Activated CD8-positive, alpha-beta memory T cell treated with anti-CD3 and anti-CD28 coated beads, Interleukin-2, amount 50 U/mL, for 4 hours (primary cell): ENCODE results near the gene IDE.
A peak's percentile ranks its signal among the peaks of the same experiment; 100 is the strongest.
"Not testable (repeated sequence)": the region's sequence is repeated elsewhere in the genome, so short reads cannot be mapped to it uniquely, and the experiment has no call there.

Experiments
- DNase-seq: peaks from one replicate; pipeline ENCODE4 v3.0.0-alpha.2; 2020

IDE gene

DNA sequence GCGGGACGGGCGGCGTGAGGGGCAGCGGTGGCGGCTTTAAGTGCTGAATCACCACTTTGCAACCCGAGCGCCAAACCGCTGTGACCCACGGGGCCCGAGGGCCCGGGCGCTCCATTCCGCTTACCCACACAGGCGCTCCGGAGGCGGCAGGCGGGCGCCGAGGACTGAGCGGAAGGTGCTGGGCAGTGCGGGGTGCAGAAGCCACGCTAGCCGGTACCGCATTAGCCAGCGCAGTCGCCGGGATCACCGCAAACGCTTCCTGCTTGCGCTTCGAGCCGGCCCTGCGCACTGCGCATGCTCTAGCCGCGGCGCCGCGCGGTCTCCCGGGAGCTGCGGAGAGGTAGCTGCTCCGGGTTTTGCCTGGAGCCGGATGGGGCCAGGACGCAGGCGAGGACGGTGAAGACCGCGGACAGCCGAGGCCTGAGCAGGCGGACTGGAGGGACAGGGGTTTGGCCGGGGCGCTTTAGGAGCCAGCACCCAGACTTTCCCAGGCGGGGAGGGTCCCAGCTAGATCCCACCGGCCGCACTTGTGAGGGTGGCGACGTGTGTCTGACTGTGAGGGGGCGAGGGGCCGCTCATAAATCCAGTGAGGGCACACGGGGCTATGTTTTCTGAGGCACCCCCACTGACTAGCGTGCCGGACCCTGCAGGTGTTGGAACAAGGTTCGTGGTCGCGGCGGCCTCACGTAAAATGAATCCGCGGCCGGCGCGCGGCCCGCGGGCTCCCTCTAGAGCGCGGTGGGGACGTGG is at the start of gene IDE:
Gene IDE (minus strand): TSS at position 296 of the 750 bp plus-strand sequence. CDS start 74 bp downstream, at position 222.
- peak; percentile 76 for DNase-seq

DNA sequence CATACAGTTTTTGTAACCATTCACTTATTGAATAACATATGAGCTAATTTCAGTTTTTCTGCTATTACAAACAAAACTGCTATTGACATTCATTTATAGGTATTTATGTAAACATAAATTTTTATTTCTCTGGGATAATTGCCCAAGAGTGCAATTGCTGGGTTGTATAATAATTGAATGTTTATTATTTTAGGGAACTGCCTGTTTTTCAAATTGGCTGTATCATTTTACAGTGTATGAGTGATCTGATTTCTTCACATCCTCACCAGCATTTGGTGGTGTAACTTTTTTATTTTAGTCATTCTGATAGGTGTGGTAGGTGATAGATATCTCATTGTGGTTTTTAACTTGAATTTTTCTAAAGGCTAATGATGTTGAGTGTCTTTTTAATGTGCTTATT is 45.5 kb upstream of the IDE start:
- no peak for DNase-seq

DNA sequence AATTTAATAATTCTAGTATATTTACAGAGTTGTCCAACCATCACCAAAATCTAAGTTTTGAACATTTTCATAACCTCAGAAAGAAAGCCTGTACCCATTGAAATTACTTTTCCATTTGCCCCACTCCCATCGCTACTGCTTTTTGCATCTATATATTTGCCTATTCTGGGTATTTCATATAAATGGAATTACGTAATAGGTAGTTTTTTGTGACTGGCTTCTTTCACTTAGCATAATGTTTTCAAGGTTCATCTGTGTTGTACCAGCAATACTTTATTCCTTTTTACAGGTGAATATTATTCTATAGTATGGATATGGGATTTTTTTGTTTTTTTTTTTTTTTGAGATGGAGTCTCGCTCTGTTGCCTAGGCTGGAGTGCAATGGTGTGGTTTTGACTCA is 41.6 kb upstream of the IDE start:
- no peak for DNase-seq

DNA sequence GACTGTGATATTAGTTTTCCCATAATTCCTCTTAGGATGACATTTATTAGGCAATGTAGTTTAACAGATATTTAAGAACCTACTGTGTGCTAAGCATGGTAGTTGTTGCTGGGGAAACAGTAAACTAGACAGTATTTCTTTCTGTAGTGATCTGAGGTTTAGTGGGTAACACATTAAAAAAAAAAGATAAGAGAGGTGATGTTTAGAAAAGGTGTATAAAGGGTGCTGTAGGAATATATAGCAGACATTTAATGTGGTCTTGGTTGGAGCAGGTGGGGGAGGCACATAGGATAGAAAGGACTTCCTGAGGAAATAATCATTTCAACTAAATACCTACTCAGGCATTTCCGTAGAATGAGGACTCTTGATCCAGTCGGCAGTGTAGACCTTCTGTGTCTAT is 30.9 kb upstream of the IDE start:
- no peak for DNase-seq

DNA sequence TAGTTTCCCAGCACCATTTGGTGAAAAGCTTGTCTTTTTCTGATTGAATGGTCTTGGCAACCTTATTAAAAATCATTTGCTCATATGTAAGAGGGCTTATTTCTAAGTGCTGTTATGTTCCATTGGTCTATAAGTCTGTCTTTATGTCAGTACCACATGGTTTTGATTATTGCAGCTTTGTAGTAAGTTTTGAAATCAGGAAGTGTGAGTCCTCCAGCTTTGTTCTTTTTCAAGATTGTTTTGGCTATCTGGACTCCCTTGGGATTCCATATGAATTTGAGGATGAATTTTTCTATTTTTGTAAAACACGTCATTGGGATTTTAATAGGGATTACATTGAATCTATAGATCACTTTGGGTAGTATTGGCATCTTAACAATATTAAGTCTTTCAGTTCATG is 24.4 kb upstream of the IDE start:
- no peak for DNase-seq

DNA sequence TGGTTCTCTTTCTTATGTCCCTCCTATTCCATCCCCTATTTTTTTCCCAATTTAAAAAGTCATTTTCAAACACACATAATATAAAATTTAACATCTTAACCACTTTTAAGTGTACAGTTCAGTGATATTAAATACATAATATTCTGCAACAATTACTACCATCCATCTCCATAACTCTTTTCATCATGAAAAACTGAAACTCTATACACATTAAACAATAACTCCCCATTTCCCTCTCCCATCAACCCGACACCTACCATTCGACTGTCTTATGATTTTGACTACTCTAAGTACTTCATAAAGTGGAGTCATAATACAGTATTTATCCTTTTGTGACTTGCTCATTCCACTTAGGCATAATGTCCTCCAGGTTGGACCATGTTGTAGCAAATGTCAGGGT is 21.6 kb upstream of the IDE start:
- no peak for DNase-seq

DNA sequence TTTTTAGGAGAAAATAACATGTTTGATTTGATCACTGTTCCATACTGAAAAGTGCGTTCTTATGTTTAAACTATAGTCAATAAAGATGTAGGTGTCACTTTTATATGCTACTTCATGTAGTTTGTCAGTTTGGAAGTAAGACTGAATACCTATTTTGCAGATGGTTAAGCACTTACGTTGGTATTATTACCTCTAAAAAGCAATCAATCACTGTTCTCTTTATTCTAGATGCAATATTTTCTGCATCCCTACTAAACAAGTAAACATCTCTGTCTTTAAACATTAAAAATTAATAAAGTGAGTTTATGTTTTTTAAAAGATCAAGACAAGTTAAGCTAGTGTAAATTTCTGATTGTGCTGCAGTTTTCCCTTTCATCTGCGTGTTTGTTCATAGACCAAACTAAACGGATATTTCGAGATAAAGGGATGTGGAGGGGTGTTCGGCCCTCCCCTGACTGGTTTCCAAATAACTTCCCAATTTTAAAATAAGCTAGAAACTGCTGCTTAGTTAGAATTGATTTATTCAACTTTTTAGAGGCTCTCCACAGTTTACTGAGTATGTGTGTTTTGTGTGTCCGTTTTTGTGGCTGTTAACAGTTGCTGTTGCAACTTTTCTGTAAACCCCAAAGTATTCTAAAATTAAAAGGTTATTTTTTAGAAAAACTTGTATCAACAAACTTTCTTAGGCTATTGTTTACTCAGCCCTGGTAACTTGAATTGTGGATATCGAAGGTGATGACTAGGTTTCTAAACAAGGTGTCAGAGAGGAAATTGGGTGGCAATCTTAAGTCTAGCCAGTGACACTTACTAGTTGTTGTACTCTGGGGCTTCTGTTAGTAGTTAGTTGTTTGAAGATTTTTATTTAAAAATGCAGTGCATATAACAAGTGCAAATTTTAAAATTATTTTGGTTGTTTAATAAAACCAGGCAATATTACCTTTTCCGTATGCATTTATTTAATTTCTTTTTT is 20.0 kb upstream of the IDE start:
- DNase-seq, result no peak

DNA sequence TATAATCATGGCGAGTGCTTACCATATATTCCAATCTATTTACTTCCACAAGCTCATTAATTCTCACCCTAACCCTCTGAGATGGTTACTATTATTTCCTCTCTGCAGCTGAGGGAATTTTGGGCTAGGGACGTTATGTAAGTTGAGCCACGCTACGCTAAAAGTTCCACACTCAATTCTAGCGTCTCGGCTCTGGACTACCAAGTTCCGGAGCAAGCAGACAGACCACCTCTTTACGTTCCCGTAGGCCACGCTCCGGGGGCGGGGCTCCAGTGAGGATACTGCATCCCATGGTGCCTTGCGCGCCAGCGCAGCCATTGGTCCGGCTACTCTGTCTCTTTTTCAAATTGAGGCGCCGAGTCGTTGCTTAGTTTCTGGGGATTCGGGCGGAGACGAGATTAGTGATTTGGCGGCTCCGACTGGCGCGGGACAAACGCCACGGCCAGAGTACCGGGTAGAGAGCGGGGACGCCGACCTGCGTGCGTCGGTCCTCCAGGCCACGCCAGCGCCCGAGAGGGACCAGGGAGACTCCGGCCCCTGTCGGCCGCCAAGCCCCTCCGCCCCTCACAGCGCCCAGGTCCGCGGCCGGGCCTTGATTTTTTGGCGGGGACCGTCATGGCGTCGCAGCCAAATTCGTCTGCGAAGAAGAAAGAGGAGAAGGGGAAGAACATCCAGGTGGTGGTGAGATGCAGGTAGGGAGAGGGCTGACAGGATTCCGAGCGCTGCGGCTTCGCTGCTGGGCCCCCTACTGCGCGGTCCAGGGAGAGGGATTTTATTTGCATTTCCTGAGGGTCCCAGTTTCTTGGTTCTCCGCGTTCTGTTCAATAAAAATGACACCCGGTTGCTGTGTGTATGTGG is 19.1 kb upstream of the IDE start, which contains the start of gene KIF11:
Gene KIF11 (plus strand): TSS at position 370 of the 858 bp plus-strand sequence. CDS start 246 bp downstream, at position 616.
- DNase-seq, result peak; percentile 98

DNA sequence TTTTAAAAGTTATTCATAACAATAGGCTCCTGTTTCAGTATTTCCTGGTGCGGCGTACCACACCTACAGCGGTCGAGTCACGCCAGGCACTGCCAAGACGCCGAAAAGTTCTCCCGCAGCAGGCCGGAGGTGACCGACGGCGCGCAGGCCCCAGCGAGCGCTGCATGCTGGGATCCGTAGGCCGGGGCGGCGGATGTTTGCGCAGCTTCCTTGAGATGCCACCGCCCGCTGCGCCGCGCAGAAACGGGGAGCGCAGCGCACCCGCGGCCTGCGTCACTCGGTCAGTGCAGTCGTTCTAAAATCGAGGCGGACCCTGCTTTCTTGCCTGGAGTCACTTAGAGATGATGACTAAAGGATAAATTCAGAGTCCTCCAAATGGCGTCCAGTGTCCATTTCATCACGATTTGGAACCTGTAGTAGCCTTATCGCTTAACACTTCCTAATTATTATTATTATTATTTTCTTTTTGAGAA is 17.7 kb upstream of the IDE start:
- peak; percentile 86 for DNase-seq

DNA sequence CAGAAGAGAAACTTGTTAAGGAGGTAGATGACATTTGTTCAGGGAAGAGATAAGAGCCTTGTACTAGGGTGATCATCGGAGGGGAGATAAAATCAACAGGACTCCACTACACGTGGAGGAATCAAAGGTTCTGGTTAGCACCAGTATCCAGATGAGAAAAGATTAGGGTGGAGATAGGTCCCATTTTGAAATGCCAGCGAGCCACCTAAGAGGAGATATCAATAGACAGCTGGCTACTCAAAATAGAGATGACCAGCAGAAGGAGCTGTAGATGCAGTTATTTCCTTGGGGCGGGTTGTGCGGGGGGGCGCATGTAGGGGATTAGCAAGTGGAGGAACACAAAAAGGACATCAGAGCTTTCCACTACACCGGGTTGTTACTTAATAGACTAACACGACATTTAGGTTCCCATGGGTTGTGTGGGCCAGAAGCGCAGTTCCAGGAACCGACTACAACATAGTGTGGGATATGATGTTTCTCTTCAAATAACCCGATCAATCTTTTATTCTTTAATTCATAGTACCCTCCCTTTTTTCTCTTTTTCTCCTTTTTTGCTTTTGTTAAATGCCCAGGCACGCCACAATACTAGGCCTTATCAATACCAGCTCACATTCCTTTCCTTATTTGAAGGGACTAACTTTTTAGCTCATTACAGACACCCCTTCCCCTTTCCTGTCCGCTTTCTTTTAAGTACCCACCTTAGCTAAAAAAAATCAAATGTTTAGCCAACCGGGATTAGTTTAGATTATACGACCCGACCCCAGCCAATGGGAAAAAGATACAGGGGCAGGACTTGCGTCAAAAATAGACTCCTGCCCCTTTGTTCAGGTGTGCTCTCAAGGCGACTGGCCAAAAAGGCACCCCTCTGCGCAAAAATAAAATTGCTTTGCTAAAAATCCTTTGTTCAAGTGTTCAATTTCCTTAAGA is 17.0 kb upstream of the IDE start:
- no peak for DNase-seq

DNA sequence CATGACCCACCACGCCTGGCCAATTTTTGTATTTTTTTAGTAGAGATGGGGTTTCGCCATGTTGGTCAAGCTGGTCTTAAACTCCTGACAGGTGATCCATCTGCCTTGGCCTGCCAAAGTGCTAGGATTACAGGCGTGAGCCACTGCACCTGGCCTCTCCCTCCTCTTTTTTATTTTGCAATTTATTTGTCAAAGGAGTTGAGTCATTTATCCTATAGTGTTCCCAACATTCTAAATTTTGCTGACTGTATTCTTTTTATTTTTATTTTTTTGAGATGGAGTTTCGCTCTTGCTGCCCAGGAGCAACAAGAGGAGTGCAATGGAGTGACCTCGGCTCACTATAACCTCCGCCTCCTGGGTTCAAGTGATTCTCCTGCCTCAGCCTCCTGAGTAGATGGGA is 8.5 kb upstream of the IDE start:
- not testable (repeated sequence) for DNase-seq

DNA sequence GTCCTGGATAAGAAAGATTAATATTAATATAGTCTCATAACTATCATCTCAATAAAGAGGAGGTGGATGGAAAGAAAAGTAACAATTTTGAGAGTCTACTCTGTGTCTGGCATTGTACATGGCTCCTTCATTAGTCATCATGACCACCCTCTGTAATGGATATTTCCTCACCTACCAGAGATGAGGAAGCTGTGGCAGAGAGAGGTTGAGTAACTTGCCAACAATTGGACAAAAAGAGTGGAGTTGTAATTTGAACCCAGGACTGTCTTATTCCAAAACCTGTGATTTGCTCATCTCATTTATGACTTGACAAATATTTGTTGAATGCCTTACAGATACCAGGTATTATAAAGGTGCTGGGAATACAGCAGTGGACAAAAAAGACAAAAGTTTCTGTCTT is 2.1 kb upstream of the IDE start:
- DNase-seq, result no peak

DNA sequence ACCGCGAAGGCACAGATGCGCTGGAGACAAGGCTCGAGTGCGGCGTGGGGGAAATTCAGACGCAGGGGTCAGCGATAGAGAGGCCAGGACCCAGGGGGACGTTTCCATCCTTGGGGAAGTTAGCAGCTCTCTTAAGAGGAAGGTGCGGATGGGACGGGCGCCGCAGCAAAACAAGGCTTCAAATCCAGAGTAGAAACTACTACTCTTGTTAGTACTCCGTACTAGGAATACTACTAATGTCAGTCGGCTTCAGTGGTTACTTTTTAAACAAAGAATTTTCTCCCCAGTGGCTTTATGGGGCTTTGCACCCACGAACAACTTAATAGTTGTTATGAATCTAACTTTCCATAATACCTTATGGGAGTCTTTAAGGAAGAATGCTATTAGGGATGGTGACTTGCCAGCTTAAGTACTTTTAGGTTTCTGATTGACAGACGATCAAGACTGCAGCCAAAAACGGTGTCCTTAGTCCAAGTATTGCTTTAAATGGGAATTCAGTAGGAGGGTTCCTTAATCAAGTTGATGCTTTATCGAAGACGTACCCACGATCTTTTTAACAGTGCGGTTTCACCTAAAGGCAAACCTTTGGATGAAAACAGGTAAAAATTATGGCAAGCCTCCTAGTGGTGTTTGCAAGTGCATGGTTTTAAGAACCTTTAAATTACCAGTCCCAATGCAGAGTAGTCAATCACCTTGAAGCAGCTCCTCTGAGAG is 812 bp upstream of the IDE start:
- DNase-seq, result no peak

DNA sequence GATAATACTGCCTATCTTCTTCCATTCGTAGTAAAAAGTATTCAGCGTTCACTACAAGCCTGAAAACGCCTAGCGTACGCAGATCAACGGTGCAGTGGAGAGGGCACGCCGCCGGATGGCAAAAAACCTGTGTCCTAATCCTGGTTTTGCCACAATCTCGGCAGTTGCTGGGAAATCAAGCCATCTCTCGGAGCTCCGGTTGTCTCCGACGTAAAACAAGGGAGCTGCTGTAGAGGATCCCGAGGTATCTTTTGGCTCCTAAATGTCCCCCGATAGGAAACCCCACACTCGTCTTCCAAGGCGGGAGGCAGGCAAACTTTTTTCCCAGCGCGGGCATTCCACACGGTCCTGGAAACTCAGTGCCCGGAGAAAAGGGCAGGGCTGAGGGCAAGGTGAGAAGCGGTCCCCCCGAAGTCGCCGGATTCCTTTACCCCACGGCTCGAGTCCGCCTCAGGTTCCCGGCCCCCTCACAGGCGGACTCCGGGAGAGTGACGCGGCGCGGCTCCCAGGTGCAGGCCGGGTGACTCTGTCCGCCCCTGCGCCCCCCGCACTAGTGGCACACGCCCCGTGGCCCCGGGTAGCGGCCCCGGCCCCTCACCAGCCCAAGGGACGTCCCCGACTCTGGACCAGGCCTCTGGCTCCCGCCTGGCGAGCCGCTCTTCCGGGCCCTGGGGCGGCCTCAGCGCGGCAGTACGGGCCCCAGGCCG is 649 bp downstream of the IDE start:
- peak; percentile 38 for DNase-seq

DNA sequence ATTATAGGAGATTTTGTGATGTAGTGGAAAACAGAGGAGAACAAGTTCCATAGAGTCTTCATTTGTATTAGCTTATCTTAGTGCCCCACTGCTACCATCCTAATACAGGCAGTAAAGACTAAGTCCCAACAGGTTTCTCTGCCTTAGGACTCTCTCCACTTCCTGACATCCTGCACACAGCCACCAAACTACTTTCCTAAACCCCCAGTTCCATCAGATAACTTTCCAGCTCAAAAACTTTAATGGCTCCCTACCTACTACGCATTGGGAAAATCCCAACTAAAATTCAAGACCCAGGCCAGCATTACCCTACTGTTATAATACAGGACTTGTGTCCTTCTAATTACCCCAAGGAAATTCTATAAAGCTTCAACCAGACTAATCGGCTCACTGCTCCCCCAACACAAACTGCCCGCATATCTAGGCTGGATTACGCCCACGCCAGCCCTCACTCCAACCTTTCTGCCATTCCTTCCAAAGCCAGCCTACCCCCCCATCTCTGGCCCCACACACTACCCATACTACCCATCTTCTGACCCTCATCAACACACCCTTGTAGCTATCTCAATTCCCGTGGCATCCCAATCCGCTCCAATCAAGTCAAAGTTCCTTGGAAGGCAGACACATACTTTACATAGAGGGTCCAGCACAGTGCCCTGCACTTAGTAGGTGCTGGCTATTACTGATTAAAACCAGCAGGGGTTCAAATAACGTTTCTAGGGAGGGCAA is 1.4 kb downstream of the IDE start:
- no peak for DNase-seq

DNA sequence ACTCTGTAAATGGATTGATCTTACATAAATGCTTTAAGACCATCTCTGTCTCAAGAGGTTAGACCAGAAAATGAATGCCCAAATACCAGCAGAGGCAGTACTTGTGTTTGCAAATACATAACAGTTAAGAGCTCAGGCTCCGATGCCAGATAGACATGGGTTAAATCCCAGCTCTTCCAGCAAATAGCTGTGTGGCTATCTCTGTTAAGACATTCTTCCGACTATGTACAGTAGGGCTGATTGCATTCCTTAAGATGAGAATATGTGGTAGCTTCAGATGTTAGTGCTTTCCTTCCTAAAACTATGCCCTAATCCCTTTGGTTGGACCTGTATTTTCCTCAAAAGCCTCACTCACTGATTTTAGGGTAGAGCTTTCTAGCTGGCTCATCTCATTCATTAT is 2.2 kb downstream of the IDE start:
- no peak for DNase-seq

DNA sequence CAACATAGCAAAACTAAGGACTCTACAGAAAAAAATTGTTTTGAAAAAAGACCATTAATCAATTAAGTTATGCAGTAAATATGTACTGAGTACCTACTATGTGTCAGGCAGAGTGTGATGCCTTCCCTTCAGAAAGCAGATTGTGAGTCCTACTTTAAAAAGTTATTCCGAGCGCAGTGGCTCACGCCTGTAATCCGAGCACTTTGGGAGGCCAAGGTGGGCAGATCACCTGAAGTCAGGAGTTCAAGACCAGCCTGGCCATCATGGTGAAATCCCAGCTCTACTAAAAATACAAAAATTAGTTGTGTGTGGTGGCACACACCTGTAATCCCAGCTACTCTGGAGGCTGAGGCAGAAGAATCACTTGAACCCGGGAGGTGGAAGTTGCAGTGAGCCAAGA is 4.2 kb downstream of the IDE start:
- not testable (repeated sequence) for DNase-seq

DNA sequence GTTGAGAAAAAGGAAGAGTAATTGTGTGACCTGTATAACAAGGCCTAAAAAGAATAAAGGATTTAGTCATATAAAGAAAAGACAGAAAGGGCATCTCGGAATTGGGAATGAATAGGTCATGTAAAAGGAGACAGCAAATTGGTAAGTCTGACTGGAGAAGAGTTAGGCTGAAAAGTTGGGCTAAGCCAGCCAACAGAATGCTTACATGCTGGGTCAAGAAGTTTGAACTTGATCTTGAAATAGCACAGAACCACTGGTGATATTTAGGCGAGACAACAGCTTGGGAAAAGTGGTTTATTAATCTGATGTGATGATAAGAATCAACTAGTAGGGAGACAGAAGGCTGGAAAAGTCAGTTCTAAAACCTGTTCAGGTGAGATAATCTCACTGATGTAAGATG is 4.8 kb downstream of the IDE start:
- DNase-seq, result no peak

DNA sequence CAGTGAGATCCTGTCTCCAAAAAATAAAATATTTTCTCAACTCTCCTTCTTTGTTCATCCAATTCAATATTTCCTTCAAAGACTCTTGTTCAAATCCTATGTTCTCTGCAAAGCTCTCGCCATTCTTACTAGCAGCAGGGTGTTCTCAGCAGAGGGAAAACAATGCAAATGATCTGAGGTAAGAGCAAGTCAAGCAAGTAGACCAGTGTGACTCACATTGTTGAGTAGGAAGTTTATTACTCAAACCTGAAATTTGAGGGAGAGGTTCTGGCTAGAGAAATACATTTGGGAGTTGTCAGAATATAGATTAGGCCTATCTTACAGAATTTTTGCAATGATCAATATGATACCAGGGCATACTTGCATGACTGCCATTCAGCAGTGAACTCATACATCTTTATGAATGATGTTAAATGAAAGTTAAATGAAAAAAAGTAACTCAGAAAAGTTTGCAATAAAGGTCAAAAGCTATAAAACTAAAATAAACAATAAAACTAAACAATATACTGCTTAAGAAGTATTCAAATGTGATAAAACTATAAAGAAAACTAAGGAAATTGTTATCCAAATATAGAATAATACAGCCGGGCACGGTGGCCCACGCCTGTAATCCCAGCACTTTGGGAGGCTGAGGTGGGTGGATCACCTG is 5.8 kb downstream of the IDE start:
- no peak for DNase-seq
